Endodermal cell (in vitro differentiated cells): ENCODE measurements around the gene FAM151A. TPM values are rescaled to one million over a fixed set of nuclear protein-coding genes. Genes with fewer than 3 reads are reported as not detected.

ENCODE experiments used
- DNase-seq: peaks from one replicate; pipeline ENCODE4 v3.0.0-alpha.2; 2017
- H3K27ac ChIP-seq: 2 replicates; pipeline ENCODE4 v1.5.1; 2013; ENCODE audit warnings: mild to moderate bottlenecking, low read depth, low read length, moderate library complexity
- H3K27me3 ChIP-seq: 2 replicates; pipeline ENCODE4 v1.6.1; 2013; ENCODE audit warnings: mild to moderate bottlenecking, low read length, moderate library complexity; ENCODE audit not compliant: insufficient read depth, control insufficient read depth, poor library complexity, severe bottlenecking
- H3K36me3 ChIP-seq: 2 replicates; pipeline ENCODE4 v1.7.0; 2013; ENCODE audit warnings: mild to moderate bottlenecking, low read length, moderate library complexity; ENCODE audit not compliant: control insufficient read depth, insufficient read depth
- H3K4me1 ChIP-seq: one replicate; pipeline ENCODE4 v1.7.0; 2013; ENCODE audit warnings: low read length; ENCODE audit not compliant: control insufficient read depth, insufficient read depth
- H3K4me3 ChIP-seq: 2 replicates; pipeline ENCODE4 v1.5.1; 2013; ENCODE audit warnings: mild to moderate bottlenecking, low read length, moderate library complexity
- H3K9ac ChIP-seq: 2 replicates; pipeline ENCODE4 v1.6.1; 2013; ENCODE audit warnings: mild to moderate bottlenecking, low read length, moderate library complexity; ENCODE audit not compliant: poor library complexity, severe bottlenecking; ENCODE audit errors: extremely low read depth
- H3K9me3 ChIP-seq: 2 replicates; pipeline ENCODE4 v1.6.1; 2013; ENCODE audit warnings: mild to moderate bottlenecking, low read length, moderate library complexity; ENCODE audit not compliant: control insufficient read depth
- H3K27ac Mint-ChIP-seq: 2 replicates; pipeline ENCODE4 v1.8.0; 2020; ENCODE audit warnings: mixed read lengths
- H3K27me3 Mint-ChIP-seq: 2 replicates; pipeline ENCODE4 v1.8.0; 2021; ENCODE audit warnings: mild to moderate bottlenecking, mixed read lengths; ENCODE audit not compliant: insufficient read depth
- H3K36me3 Mint-ChIP-seq: 2 replicates; pipeline ENCODE4 v1.8.0; 2020; ENCODE audit warnings: low read depth, mixed read lengths
- H3K4me1 Mint-ChIP-seq: 2 replicates; pipeline ENCODE4 v1.8.0; 2020; ENCODE audit warnings: mixed read lengths
- H3K4me3 Mint-ChIP-seq: 2 replicates; pipeline ENCODE4 v1.8.0; 2020; ENCODE audit warnings: mild to moderate bottlenecking, moderate library complexity, mixed read lengths
- H3K9me3 Mint-ChIP-seq: 2 replicates; pipeline ENCODE4 v1.8.0; 2020; ENCODE audit warnings: mild to moderate bottlenecking, mixed read lengths
- WGBS, 2 experiments: methylation state at CpG; one replicate each; pipeline versions ENCODE4 v1.1.5 to v1.1.7; 2013; ENCODE audit warnings: missing lambda C conversion rate in 2 of 2, mixed read lengths in 1 of 2; ENCODE audit not compliant: insufficient coverage in 1 of 2, insufficient read length in 1 of 2; 5-methylcytosine and 5-hydroxymethylcytosine counted together
- total RNA-seq, 2 donors: library from RNA; stranded (reverse); fragmentation: NEBNext Ultra II Directional in 1 of 2; extraction: Animal tissue kit (Norgen Biotek cat#: 25700) in 1 of 2; gene quantifications; 2 replicates in 1 of 2; 3 replicates in 1 of 2; pipeline ENCODE4 v1.2.1, GENCODE V29; 2021
- TF ChIP-seq, protein P1 (sequence below): fragments of 200-600 bp; sonication (generic); conservative IDR thresholded peaks from 2 replicates; pipeline ENCODE4 v1.5.0; 2021; ENCODE audit warnings: antibody characterized with exemption, mild to moderate bottlenecking

The FAM151A gene
- total RNA-seq, 2 donors from 2014 or later = not detected

DNA sequence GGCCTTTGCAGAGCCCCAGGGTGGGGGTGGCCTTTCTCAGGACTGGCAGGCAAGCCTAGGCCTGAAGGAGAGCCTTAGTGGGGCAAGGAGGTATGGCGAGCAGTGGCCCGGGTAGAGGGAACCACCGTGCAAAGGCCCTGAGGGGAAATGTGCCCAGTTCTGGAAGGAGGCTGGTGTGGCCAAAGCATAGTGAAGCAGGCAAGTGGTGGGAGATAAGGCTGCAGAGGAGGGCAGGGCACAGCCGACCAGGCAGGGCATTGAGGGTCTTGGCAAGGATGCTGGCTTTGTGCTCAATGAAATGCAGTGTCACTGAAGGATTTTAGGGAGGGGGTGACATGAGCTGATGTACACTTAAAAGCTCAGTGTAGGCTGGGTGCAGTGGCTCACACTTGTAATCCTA is 41.0 kb upstream of the FAM151A start:
- Histone ChIP-seq H3K27me3 (no peaks in the 10 kb centered on the region), H3K27ac (no peak overlapping the region), H3K4me1 (no peaks in the 10 kb centered on the region), H3K4me3 (no peak overlapping the region), H3K36me3 (no peaks in the 10 kb centered on the region), H3K9ac (no peak overlapping the region), H3K9me3 (no peaks in the 10 kb centered on the region)
- no peak for DNase-seq
- H3K9me3 Mint-ChIP-seq = peaks cover 5% of the 10 kb centered on the region
- no peak overlapping the region for H3K4me3 Mint-ChIP-seq
- no peaks in the 10 kb centered on the region for H3K27me3 Mint-ChIP-seq
- no peaks in the 10 kb centered on the region for H3K36me3 Mint-ChIP-seq
- 85 to 96% methylated on average over 3 to 4 of the region's 4 CpGs for WGBS, 2 experiments
- no peaks in the 10 kb centered on the region for H3K4me1 Mint-ChIP-seq
- TF ChIP-seq, protein P1, sequence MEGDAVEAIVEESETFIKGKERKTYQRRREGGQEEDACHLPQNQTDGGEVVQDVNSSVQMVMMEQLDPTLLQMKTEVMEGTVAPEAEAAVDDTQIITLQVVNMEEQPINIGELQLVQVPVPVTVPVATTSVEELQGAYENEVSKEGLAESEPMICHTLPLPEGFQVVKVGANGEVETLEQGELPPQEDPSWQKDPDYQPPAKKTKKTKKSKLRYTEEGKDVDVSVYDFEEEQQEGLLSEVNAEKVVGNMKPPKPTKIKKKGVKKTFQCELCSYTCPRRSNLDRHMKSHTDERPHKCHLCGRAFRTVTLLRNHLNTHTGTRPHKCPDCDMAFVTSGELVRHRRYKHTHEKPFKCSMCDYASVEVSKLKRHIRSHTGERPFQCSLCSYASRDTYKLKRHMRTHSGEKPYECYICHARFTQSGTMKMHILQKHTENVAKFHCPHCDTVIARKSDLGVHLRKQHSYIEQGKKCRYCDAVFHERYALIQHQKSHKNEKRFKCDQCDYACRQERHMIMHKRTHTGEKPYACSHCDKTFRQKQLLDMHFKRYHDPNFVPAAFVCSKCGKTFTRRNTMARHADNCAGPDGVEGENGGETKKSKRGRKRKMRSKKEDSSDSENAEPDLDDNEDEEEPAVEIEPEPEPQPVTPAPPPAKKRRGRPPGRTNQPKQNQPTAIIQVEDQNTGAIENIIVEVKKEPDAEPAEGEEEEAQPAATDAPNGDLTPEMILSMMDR = no peak
- H3K27ac Mint-ChIP-seq = peak overlapping the region; percentile 44

DNA sequence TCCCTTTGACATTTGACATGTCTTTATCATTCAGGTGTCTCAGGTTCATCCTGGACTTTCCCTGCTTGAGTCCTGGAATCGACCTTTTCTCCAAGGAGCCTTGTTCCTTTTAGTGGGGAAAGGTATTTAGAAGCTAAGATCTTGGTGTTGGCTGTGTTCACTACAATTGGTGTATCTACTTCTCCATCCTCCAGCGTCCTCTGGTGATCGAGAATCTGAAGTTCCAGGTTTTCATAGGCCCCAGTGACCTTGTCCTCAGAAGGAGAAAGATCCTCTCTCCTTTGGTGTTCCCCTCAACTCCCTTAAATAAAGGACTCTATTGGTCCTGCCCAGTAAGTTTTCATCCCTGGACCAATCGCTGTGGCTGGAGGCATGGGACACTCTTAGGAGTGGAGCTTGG is 40.4 kb upstream of the FAM151A start:
- Mint-ChIP-seq H3K4me1 (no peaks in the 10 kb centered on the region), H3K27me3 (no peaks in the 10 kb centered on the region), H3K9me3 (peaks cover 8% of the 10 kb centered on the region), H3K36me3 (no peaks in the 10 kb centered on the region), H3K4me3 (no peak overlapping the region), H3K27ac (no peak overlapping the region)
- no peaks in the 10 kb centered on the region for H3K36me3 ChIP-seq
- H3K27me3 ChIP-seq = no peaks in the 10 kb centered on the region
- H3K4me1 ChIP-seq = no peaks in the 10 kb centered on the region
- TF ChIP-seq, protein P1 = peak; percentile 11
- no peak for DNase-seq
- H3K9ac ChIP-seq = no peak overlapping the region
- WGBS, 2 experiments = 86 to 97% methylated on average over 4 of the region's 4 CpGs
- H3K4me3 ChIP-seq = no peak overlapping the region
- peaks cover 1% of the 10 kb centered on the region for H3K9me3 ChIP-seq
- no peak overlapping the region for H3K27ac ChIP-seq

DNA sequence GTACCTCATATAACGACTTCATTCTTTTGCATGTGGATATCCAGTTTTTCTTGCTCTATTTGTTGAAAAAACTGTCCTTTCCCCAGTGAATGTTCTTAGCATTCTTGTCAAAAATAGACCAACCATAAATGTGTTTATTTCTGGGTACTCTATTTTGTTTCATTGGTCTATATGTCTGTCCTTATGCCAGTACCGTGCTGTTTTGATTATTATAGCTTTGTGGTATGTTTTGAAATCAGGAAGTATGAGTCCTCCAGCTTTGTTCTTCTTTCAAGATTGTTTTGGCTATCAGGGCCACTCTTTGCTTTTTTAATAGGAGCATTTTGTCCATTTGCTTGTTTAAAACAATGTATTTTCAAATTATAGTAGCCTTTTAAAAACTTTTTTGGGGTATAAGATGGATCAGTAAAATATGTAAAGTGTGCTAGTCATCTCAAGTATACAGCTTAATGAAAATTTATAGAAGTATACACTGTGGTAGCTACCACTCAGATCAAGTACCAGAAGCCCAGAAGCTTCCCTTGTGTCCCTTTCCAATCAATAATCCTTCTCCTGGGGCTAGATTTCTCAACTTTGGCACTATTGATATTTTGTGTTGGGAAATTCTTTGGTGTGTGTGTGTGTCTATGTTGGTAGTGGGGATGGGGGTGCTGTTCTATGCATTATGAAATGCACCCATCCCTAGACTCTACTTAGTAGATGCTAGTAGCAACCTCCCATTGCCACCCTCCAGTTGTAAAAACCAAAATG is 35.0 kb upstream of the FAM151A start:
- no peak overlapping the region for H3K4me3 Mint-ChIP-seq
- H3K4me1 Mint-ChIP-seq = no peaks in the 10 kb centered on the region
- no peaks in the 10 kb centered on the region for H3K27me3 Mint-ChIP-seq
- H3K36me3 ChIP-seq = no peaks in the 10 kb centered on the region
- no peak overlapping the region for H3K27ac ChIP-seq
- peaks cover 16% of the 10 kb centered on the region for H3K9me3 Mint-ChIP-seq
- no peaks in the 10 kb centered on the region for H3K36me3 Mint-ChIP-seq
- no peak overlapping the region for H3K4me3 ChIP-seq
- no peak overlapping the region for H3K27ac Mint-ChIP-seq
- TF ChIP-seq, protein P1 = no peak
- no peaks in the 10 kb centered on the region for H3K4me1 ChIP-seq
- no peak overlapping the region for H3K9ac ChIP-seq
- H3K27me3 ChIP-seq = no peaks in the 10 kb centered on the region
- peaks cover 9% of the 10 kb centered on the region for H3K9me3 ChIP-seq
- 86 to 92% methylated on average over 2 of the region's 2 CpGs for WGBS, 2 experiments
- no peak for DNase-seq
